ENCODE data around the gene PRKAB2.
"Not testable (repeated sequence)": the region's sequence is repeated elsewhere in the genome, so short reads cannot be mapped to it uniquely, and the experiment has no call there.

PRKAB2 gene

DNA sequence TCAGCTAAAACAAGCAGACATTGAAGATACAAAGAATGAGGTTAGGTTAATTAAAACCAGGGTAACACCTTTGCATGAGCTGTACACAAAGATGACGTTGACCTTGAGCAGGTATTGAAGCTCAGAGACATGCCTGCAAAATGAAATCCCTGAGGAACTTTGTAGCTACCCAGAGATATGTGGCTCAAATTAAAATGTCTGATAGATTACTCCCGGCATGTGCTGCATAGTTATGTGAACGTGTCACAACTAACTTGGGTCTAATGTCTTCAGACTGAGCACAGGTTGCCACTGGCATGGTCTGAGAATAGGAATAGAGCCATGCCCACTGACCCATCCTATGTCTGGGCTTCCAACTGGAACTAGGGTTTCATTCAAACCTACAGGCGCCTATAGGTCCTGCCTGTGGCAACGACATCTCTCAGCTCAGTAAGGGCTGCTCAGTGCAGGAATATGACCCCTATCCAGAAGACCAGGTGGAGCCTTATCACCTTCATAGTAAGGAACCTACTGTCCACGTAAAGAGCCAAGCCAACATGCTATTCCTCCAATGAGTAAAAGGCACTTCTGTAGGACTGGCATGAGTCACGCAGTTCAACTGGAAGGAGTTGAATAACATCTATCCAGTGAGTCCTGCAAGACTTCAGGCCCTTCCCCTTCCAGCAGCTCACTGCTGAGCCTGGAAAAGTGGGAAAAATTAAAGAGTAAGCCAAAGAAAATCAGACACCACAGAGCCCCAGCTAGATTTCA lies 60.7 kb downstream of the PRKAB2 start:
- TF ChIP-seq, protein P1, sequence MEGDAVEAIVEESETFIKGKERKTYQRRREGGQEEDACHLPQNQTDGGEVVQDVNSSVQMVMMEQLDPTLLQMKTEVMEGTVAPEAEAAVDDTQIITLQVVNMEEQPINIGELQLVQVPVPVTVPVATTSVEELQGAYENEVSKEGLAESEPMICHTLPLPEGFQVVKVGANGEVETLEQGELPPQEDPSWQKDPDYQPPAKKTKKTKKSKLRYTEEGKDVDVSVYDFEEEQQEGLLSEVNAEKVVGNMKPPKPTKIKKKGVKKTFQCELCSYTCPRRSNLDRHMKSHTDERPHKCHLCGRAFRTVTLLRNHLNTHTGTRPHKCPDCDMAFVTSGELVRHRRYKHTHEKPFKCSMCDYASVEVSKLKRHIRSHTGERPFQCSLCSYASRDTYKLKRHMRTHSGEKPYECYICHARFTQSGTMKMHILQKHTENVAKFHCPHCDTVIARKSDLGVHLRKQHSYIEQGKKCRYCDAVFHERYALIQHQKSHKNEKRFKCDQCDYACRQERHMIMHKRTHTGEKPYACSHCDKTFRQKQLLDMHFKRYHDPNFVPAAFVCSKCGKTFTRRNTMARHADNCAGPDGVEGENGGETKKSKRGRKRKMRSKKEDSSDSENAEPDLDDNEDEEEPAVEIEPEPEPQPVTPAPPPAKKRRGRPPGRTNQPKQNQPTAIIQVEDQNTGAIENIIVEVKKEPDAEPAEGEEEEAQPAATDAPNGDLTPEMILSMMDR (IDR thresholded peaks at IDR 0.05; ENCODE audit: control insufficient read depth, extremely low read depth, insufficient read depth) = no peak
- H3K4me3 ChIP-seq (ENCODE audit: low read depth, low read length) = no peak overlapping the region
- no peak for DNase-seq (ENCODE audit: low read depth)

DNA sequence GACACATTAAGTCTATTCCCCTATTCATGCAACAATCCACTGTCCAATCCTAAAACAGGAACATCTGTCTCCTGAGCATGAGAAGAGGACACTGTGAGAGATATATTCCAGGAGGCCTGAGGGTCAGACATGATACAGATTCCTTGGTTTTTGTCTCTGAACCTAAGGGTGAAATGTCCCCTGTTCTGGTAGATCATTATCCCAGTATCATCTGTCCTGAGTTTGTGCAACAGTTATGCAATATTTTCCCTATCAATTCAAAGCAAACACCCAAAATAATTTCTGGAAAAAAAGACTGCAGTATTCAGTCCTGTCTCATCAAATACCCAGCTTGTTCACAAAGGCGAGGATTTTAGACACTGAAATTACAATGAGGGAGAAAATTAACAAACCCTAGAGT lies 61.4 kb downstream of the PRKAB2 start:
- TF ChIP-seq, protein P1 (IDR thresholded peaks at IDR 0.05; ENCODE audit: control insufficient read depth, extremely low read depth, insufficient read depth) = no peak
- no peak overlapping the region for H3K4me3 ChIP-seq (ENCODE audit: low read depth, low read length)
- DNase-seq (ENCODE audit: low read depth) = no peak

DNA sequence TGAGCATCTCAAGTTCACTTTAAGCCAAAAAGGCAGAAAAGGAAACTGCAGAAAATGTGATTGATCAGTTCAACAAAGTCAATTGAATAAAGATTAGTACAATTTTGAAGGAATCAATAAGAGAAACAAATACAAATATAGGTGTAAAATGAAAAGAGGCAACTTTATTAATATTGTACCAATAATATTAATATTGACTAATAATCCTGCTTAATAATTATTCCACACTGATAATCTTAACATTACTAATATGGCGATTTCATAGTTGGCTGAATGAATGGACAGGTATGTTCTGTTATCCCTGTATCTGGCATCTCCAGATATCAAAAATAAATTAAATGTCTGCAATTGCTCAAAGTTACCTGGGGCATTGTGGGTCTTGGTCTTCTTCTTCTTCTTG lies 61.8 kb downstream of the PRKAB2 start:
- TF ChIP-seq, protein P1 (IDR thresholded peaks at IDR 0.05; ENCODE audit: control insufficient read depth, extremely low read depth, insufficient read depth) = no peak
- DNase-seq (ENCODE audit: low read depth) = no peak
- H3K4me3 ChIP-seq (ENCODE audit: low read depth, low read length) = no peak overlapping the region

DNA sequence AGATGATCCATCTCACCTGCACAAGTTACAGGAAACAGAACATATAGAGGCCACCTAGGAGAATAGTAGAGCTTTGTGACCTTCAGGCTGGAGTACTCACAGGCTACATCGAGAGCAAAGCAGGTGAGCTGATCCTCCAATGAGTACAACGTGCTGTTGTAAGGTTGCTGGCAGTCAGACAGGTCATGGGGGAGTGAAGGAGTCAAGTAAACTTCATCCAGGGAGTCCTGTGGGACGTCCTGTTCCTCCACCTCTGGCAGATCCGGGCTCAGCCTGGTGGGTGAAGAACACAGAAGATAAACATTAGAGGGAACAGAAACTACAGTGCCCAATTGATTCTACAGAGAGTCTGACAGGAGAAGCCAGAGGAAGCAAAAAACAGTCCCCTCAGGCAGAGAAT lies 62.5 kb downstream of the PRKAB2 start:
- peak; percentile 65 for DNase-seq (ENCODE audit: low read depth)
- H3K4me3 ChIP-seq (ENCODE audit: low read depth, low read length) = no peak overlapping the region
- TF ChIP-seq, protein P1 (IDR thresholded peaks at IDR 0.05; ENCODE audit: control insufficient read depth, extremely low read depth, insufficient read depth) = no peak

DNA sequence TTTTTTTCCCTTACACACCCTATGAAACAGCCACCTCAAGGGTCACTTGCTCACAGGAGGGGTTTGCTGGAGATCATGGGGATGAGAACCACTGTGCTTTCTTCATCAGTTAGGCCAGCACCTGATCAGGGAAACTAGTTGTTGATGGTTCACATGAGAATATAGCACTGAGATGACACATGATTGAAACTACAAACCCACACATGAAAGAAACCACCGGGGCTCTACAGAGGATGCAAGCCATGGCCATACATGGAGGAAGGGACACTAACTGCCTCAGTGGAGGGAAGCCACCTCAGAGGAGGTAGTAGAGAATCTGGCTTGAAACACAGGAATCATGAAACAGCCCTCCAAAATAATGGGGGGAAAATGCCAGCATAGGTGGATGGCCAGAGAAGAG lies 63.2 kb downstream of the PRKAB2 start:
- TF ChIP-seq, protein P1 (IDR thresholded peaks at IDR 0.05; ENCODE audit: control insufficient read depth, extremely low read depth, insufficient read depth) = no peak
- DNase-seq (ENCODE audit: low read depth) = no peak
- no peak overlapping the region for H3K4me3 ChIP-seq (ENCODE audit: low read depth, low read length)

DNA sequence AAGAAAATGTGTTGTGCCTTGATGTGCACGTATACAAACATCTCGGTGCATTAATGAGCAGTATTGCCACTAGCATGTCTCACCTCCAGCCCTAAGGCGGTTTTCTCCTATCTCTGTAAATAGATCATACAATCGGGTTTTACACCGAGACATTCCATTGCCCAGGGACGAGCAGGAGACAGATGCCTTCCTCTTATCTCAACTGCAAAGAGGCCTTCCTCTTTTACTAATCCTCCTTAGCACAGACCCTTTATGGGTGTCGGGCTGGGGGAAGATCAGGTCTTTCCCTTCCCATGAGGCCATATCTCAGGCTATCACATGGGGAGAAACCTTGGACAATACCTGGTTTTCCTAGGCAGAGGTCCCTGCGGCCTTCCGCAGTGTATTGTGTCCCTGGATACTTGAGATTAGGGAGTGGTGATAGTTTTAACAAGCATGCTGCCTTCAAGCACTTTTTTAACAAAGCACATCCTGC lies 65.8 kb downstream of the PRKAB2 start:
- not testable (repeated sequence) for H3K4me3 ChIP-seq (ENCODE audit: low read depth, low read length); DNase-seq (ENCODE audit: low read depth)

DNA sequence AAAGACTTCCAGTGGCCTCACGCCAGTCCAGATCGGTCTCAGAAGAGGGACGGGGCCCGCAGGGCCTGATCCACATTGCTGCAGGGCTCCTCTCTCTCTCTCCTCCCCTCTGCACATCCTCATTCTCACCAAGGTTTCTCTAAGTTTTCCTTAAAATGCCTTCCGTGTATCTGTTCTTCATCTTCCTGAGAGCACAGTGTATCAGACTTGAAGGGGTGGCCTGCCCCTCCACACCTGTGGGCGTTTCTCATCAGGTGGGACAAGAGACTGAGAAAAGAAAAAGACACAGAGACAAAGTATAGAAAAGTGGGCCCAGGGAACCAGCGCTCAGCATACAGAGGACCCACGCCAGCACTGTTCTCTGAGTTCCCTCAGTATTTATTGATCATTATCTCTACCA lies 66.4 kb downstream of the PRKAB2 start:
- TF ChIP-seq, protein P1 (IDR thresholded peaks at IDR 0.05; ENCODE audit: control insufficient read depth, extremely low read depth, insufficient read depth) = no peak
- no peak for DNase-seq (ENCODE audit: low read depth)
- H3K4me3 ChIP-seq (ENCODE audit: low read depth, low read length) = no peak overlapping the region
